GM23338 (cell line): ENCODE data around the gene CACNA2D3. TPM values are rescaled to one million over a fixed set of nuclear protein-coding genes. Genes with fewer than 3 reads are reported as not detected.

ENCODE experiments used
- ATAC-seq: fragments of 200-7000 bp; cut with Tn5 transposase; 3 replicates; pipeline ENCODE4 v1.9.1; 2020
- DNase-seq: peaks from one replicate; pipeline ENCODE4 v3.0.0-alpha.2; 2015; ENCODE audit warnings: low spot score
- H2AFZ ChIP-seq: fragments of 200-600 bp; sonication (generic); 2 replicates; pipeline ENCODE4 v1.8.0; 2016; ENCODE audit warnings: antibody characterized with exemption, mild to moderate bottlenecking, moderate library complexity
- H3F3A ChIP-seq: fragments of 200-600 bp; sonication (generic); replicated peaks from 2 replicates; pipeline ENCODE4 v1.8.0; 2017; ENCODE audit warnings: antibody characterized with exemption, mixed run types, low read depth
- H3K27ac ChIP-seq: fragments of 200-600 bp; sonication (generic); 2 replicates; pipeline ENCODE4 v1.6.1; 2016; ENCODE audit warnings: low read depth
- H3K27me3 ChIP-seq: fragments of 200-600 bp; sonication (generic); 2 replicates; pipeline ENCODE4 v1.8.0; 2016; ENCODE audit warnings: mild to moderate bottlenecking, mixed run types, moderate library complexity; ENCODE audit not compliant: insufficient read depth
- H3K36me3 ChIP-seq: fragments of 200-600 bp; sonication (generic); 2 replicates; pipeline ENCODE4 v1.8.0; 2016; ENCODE audit warnings: mild to moderate bottlenecking; ENCODE audit not compliant: insufficient read depth
- H3K4me1 ChIP-seq: fragments of 200-600 bp; sonication (generic); 2 replicates; pipeline ENCODE4 v1.8.0; 2016; ENCODE audit warnings: mild to moderate bottlenecking, moderate library complexity; ENCODE audit not compliant: insufficient read depth
- H3K4me2 ChIP-seq: fragments of 200-600 bp; sonication (generic); 2 replicates; pipeline ENCODE4 v1.7.1; 2017; ENCODE audit warnings: mixed run types
- H3K4me3 ChIP-seq: fragments of 200-600 bp; sonication (generic); 2 replicates; pipeline ENCODE4 v1.6.1; 2016; ENCODE audit warnings: mixed run types
- H3K79me2 ChIP-seq: fragments of 200-600 bp; sonication (generic); replicated peaks from 2 replicates; pipeline ENCODE4 v1.8.0; 2017; ENCODE audit warnings: mild to moderate bottlenecking; ENCODE audit not compliant: insufficient read depth
- H3K9me2 ChIP-seq: fragments of 200-600 bp; sonication (generic); 2 replicates; pipeline ENCODE4 v1.8.0; 2017; ENCODE audit not compliant: insufficient read depth
- H4K20me1 ChIP-seq: fragments of 200-600 bp; sonication (generic); replicated peaks from 2 replicates; pipeline ENCODE4 v1.8.0; 2017; ENCODE audit warnings: mild to moderate bottlenecking; ENCODE audit not compliant: insufficient read depth
- H3K27ac Mint-ChIP-seq: 2 replicates; pipeline ENCODE4 v1.8.0; 2020; ENCODE audit warnings: inconsistent platforms, mild to moderate bottlenecking, moderate library complexity, mixed read lengths
- H3K27me3 Mint-ChIP-seq: 3 replicates; pipeline ENCODE4 v1.8.0; 2022; ENCODE audit warnings: low read depth, mild to moderate bottlenecking, moderate library complexity, mixed read lengths, inconsistent platforms; ENCODE audit not compliant: insufficient read depth, poor library complexity
- H3K36me3 Mint-ChIP-seq: 3 replicates; pipeline ENCODE4 v1.8.0; 2021; ENCODE audit warnings: low read depth, mild to moderate bottlenecking, inconsistent platforms, moderate library complexity, mixed read lengths
- H3K4me1 Mint-ChIP-seq: 3 replicates; pipeline ENCODE4 v1.8.0; 2020; ENCODE audit warnings: mild to moderate bottlenecking, inconsistent platforms, mixed read lengths
- H3K4me3 Mint-ChIP-seq: 3 replicates; pipeline ENCODE4 v1.8.0; 2021; ENCODE audit warnings: moderate library complexity, mild to moderate bottlenecking, inconsistent platforms, mixed read lengths
- H3K9me3 Mint-ChIP-seq: 3 replicates; pipeline ENCODE4 v1.8.0; 2020; ENCODE audit warnings: moderate library complexity, mild to moderate bottlenecking, inconsistent platforms, mixed read lengths
- CREB1 ChIP-seq: fragments of 250-450 bp; sonication (Bioruptor Pico); IDR thresholded peaks from 2 replicates; pipeline ENCODE4 v1.5.0; 2020; ENCODE audit warnings: low read depth, mild to moderate bottlenecking, moderate library complexity
- EZH2 ChIP-seq: fragments of 200-600 bp; sonication (generic); IDR thresholded peaks from one replicate; pipeline ENCODE4 v1.8.0; 2017; ENCODE audit warnings: antibody characterized with exemption, mild to moderate bottlenecking, low read depth; ENCODE audit not compliant: unreplicated experiment
- JUNB ChIP-seq: IDR thresholded peaks from one replicate; pipeline ENCODE4 v1.6.1; 2016; ENCODE audit warnings: antibody characterized with exemption; ENCODE audit not compliant: unreplicated experiment
- POLR2AphosphoS5 ChIP-seq: IDR thresholded peaks from 2 replicates; pipeline ENCODE4 v1.6.1; 2016; ENCODE audit warnings: antibody characterized with exemption, low read depth
- STAT1 ChIP-seq: IDR thresholded peaks from one replicate; pipeline ENCODE4 v1.6.1; 2016; ENCODE audit warnings: antibody characterized with exemption; ENCODE audit not compliant: unreplicated experiment
- ZNF114 ChIP-seq: fragments of 250-450 bp; sonication (Bioruptor Pico); IDR thresholded peaks from 2 replicates; pipeline ENCODE4 v1.5.0; 2020; ENCODE audit warnings: mild to moderate bottlenecking, moderate library complexity
- ZNF331 ChIP-seq: fragments of 250-450 bp; sonication (Bioruptor Pico); IDR thresholded peaks from 2 replicates; pipeline ENCODE4 v1.5.0; 2020; ENCODE audit warnings: low read depth, mild to moderate bottlenecking, moderate library complexity
- polyA plus RNA-seq: library from polyadenylated mRNA; unstranded; fragments of >200 nt; fragmentation: Nextera tagmentation; extraction: Ambion mirVana; gene quantifications from 2 replicates; pipeline ENCODE4 v1.2.1, GENCODE V29; 2016
- total RNA-seq: library from RNA; depleted of rRNA; stranded (reverse); fragments of >200 nt; shearing (Covaris generic); gene quantifications from 2 replicates; pipeline ENCODE4 v1.2.3, GENCODE V29; 2014
- TF ChIP-seq, protein P1 (sequence below): fragments of 250-450 bp; sonication (Bioruptor Pico); IDR thresholded peaks from 2 replicates; pipeline ENCODE4 v1.5.0; 2020; ENCODE audit warnings: mild to moderate bottlenecking, moderate library complexity
- TF ChIP-seq, protein P2 (sequence below): IDR thresholded peaks from 2 replicates; pipeline ENCODE4 v1.6.1; 2016; ENCODE audit warnings: antibody characterized with exemption

Gene CACNA2D3
- total and polyA plus RNA-seq, 2 experiments from 2014 or later = 2.2 to 2.3 TPM

DNA sequence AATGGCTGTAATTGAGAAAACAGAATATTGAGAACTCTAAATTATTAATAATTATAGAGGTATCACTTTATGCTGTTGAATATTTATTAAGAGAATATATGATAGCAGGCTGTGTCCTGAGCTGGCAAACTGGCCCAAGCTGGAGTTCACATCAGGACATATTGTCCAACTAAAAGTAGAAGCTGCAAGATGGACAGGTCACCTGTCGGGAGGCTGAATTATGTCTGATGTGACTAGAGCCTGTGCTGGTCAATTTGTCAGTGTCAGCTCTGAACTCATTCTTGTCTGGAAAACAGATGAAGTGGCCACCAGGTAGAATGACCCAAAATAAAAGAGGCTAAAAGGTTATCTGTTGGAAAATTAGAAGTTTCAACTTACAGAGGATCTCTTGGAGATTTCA lies 413.3 kb downstream of the CACNA2D3 start (continued):
- TF ChIP-seq, protein P1, sequence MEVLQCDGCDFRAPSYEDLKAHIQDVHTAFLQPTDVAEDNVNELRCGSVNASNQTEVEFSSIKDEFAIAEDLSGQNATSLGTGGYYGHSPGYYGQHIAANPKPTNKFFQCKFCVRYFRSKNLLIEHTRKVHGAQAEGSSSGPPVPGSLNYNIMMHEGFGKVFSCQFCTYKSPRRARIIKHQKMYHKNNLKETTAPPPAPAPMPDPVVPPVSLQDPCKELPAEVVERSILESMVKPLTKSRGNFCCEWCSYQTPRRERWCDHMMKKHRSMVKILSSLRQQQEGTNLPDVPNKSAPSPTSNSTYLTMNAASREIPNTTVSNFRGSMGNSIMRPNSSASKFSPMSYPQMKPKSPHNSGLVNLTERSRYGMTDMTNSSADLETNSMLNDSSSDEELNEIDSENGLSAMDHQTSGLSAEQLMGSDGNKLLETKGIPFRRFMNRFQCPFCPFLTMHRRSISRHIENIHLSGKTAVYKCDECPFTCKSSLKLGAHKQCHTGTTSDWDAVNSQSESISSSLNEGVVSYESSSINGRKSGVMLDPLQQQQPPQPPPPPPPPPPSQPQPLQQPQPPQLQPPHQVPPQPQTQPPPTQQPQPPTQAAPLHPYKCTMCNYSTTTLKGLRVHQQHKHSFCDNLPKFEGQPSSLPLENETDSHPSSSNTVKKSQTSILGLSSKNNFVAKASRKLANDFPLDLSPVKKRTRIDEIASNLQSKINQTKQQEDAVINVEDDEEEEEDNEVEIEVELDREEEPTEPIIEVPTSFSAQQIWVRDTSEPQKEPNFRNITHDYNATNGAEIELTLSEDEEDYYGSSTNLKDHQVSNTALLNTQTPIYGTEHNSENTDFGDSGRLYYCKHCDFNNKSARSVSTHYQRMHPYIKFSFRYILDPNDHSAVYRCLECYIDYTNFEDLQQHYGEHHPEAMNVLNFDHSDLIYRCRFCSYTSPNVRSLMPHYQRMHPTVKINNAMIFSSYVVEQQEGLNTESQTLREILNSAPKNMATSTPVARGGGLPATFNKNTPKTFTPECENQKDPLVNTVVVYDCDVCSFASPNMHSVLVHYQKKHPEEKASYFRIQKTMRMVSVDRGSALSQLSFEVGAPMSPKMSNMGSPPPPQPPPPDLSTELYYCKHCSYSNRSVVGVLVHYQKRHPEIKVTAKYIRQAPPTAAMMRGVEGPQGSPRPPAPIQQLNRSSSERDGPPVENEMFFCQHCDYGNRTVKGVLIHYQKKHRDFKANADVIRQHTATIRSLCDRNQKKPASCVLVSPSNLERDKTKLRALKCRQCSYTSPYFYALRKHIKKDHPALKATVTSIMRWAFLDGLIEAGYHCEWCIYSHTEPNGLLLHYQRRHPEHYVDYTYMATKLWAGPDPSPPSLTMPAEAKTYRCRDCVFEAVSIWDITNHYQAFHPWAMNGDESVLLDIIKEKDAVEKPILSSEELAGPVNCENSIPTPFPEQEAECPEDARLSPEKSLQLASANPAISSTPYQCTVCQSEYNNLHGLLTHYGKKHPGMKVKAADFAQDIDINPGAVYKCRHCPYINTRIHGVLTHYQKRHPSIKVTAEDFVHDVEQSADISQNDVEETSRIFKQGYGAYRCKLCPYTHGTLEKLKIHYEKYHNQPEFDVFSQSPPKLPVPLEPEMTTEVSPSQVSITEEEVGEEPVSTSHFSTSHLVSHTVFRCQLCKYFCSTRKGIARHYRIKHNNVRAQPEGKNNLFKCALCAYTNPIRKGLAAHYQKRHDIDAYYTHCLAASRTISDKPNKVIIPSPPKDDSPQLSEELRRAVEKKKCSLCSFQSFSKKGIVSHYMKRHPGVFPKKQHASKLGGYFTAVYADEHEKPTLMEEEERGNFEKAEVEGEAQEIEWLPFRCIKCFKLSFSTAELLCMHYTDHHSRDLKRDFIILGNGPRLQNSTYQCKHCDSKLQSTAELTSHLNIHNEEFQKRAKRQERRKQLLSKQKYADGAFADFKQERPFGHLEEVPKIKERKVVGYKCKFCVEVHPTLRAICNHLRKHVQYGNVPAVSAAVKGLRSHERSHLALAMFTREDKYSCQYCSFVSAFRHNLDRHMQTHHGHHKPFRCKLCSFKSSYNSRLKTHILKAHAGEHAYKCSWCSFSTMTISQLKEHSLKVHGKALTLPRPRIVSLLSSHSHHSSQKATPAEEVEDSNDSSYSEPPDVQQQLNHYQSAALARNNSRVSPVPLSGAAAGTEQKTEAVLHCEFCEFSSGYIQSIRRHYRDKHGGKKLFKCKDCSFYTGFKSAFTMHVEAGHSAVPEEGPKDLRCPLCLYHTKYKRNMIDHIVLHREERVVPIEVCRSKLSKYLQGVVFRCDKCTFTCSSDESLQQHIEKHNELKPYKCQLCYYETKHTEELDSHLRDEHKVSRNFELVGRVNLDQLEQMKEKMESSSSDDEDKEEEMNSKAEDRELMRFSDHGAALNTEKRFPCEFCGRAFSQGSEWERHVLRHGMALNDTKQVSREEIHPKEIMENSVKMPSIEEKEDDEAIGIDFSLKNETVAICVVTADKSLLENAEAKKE (CRISPR knock-in tag) = no peak
- TF ChIP-seq JUNB (no peak), CREB1 (no peak)

DNA sequence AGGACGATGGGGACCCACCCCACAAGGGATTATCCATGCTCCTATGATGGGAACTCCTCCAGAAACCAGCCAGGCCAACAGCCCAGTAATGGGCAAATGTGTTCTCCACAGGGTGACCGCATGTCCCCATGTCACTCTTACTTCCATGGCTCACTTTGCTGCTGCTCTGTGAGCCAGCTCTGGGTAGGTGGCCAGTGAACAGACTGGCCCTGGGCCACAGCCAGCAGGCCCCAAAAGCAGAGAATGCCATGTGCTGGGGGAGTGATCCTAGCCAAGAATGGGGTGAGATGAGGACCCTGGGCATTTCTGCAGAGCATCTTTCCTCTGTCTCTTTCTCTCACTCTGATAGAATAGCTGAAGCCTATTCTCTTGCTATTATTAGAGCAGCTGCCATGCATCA lies 414.1 kb downstream of the CACNA2D3 start:
- DNase-seq (no peak), ATAC-seq (no peak)
- H3K27me3 Mint-ChIP-seq = no peaks in the 10 kb centered on the region

More for the DNA sequence above, 414.1 kb downstream of the CACNA2D3 start:
- no peak overlapping the region for H2AFZ ChIP-seq
- TF ChIP-seq EZH2 (no peak), ZNF331 (CRISPR knock-in tag) (no peak), POLR2AphosphoS5 (no peak), STAT1 (no peak), ZNF114 (CRISPR knock-in tag) (no peak)
- TF ChIP-seq, protein P2, sequence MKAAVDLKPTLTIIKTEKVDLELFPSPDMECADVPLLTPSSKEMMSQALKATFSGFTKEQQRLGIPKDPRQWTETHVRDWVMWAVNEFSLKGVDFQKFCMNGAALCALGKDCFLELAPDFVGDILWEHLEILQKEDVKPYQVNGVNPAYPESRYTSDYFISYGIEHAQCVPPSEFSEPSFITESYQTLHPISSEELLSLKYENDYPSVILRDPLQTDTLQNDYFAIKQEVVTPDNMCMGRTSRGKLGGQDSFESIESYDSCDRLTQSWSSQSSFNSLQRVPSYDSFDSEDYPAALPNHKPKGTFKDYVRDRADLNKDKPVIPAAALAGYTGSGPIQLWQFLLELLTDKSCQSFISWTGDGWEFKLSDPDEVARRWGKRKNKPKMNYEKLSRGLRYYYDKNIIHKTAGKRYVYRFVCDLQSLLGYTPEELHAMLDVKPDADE = no peak
- Mint-ChIP-seq H3K4me3 (no peak overlapping the region), H3K9me3 (no peaks in the 10 kb centered on the region), H3K36me3 (no peaks in the 10 kb centered on the region), H3K4me1 (peaks cover 5% of the 10 kb centered on the region; the same call in 2 of the 3 replicates), H3K27ac (no peak overlapping the region)
- H3K36me3 ChIP-seq = no peaks in the 10 kb centered on the region
- no peaks in the 10 kb centered on the region for H3F3A ChIP-seq
- no peaks in the 10 kb centered on the region for H3K79me2 ChIP-seq
- H3K4me3 ChIP-seq = no peak overlapping the region
- no peaks in the 10 kb centered on the region for H4K20me1 ChIP-seq
- H3K9me2 ChIP-seq = no peaks in the 10 kb centered on the region
- H3K4me1 ChIP-seq = no peaks in the 10 kb centered on the region
- no peak overlapping the region for H3K4me2 ChIP-seq
- H3K27ac ChIP-seq = no peak overlapping the region
- H3K27me3 ChIP-seq = no peaks in the 10 kb centered on the region
